ENCODE data around the gene DYNLT1. TPM values are rescaled to one million over a fixed set of nuclear protein-coding genes. Genes with fewer than 3 reads are reported as not detected.

Gene DYNLT1
- 101 to 128 TPM (median 110 TPM) in 5 replicates for total RNA-seq (2022; extraction: Qiagen RNA extraction; ENCODE audit: low read depth)

DNA sequence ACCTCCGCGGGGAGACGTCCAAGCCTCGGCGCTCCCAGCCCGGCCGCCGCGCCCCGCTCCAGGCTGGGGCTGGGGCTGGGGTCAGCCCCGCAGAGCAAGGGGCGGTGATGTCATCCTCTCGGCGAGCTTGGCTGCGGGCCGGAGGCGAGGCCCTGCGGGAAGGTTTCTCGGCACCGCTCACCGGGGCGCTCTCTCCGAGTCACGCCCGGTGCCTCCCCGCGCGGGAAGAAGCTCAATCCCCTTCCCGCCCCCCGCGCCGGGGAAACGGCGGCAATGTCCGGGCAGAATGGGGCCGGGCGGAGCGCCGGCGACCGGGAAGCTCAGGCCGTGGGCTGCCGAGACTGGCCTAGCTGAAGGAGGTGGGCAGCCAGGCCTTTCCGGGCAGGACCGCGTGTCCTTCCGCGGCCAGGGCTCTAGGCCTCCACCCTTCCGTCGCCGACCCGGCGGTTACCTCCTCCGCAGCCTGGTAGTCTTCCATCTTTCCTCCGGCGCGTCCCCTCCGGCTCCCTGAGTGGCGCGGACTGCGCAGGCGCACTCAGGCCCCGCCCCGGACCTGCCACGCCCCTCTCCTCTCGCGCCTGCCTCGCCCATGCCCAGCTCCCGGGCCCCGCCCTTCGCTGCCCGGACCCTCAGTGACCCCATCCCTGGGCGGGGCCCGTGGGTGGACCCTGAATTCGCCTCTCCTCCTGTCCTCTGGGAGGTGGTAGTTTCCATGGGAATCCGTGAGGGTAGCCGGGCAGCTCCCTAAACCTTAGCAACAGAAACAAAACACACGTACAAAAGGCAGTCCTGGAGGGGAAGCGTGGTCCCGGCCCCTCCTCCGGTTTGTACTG is at the start of gene DYNLT1:
DYNLT1 (minus strand) TSS at position 513 of the 833 bp plus-strand sequence; CDS start at position 478, 35 bp downstream.

DNA sequence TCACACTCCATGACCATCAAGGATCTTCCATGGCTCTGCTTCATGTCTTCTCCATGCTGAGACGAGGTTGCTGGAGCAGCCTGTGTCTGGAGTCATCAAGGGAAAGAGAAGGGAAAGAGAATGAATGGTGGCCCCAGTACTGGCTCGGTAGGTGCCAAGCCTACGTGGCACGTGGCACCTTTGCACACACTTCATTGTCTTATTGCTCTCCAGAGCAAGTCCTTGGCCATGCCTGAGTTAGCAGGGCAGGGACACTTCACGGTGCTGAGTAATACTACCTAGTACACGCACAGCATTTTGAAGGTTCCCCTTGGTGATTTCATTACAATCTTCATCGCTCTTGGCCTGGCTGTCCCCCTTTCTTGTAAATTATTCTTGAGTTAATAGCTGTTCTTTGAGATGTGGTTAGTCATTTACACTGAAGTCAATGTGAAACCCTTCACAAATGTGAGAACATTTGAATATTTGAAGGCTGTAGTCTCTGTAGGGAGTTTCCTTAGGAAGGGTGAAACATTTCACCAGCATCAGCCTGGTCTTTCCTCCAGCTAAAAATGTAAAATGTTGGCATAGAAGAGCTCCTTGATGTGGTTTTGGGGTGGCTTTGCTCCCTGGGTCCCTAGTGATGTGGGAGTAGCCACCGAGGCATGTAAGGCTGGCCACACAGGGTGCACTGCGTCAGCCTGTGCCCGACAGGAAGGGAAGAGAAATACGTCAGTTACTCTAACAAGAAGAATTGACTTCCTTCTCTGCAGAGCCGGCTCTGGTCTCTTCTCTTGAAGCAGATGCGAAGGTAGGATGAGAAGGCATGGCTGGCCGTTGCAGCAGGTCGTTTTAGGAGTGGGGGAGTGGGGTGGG is 5.0 kb upstream of the DYNLT1 start, which contains the start of gene SYTL3:
SYTL3 (plus strand) TSS at position 766 of the 855 bp plus-strand sequence. CDS start 13,215 bp downstream, outside the sequence.

Other genes with a start within 250 kb of the DYNLT1 start
- 11.7 to 17.0 TPM (median 15.2 TPM) in 5 replicates for gene TMEM181, start 84.7 kb downstream of the DYNLT1 start, total RNA-seq (2022; extraction: Qiagen RNA extraction; ENCODE audit: low read depth)
- gene SYTL3, start 5.3 kb upstream of the DYNLT1 start, total RNA-seq (2022; extraction: Qiagen RNA extraction; ENCODE audit: low read depth): 1.1 to 1.5 TPM (median 1.3 TPM) in 5 replicates
- gene EZR, start 174.6 kb upstream of the DYNLT1 start, total RNA-seq (2022; extraction: Qiagen RNA extraction; ENCODE audit: low read depth): 325 to 343 TPM (median 338 TPM) in 5 replicates

Data from A549 treated with GW870086 at 1 μM for 4 hours (cell line).